ENCODE data around the gene POLR1C. TPM values are rescaled to one million over a fixed set of nuclear protein-coding genes. Genes with fewer than 3 reads are reported as not detected.

Gene POLR1C
- total RNA-seq, 4 donors from 2014 or later, result 9.1 to 30.3 (median 17.6) TPM

DNA sequence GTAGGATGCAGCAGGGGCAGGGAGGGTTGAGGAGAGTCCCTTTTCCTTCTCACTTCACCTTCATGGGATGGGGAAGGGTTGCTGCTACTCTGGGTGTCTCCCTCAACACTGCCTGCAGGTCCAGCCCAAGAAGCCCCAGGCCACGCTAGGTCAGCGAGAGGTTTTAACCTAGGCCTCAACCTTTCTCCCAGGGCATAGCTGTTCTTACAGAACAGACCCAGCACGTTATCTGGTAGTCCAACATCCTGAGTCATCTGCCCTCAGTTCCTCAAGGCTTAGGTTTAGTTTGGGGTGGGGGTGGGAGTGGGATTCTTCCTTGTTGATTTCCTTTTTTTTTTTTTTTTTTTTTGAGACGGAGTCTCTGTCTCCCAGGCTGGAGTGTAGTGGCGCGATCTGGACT lies 22.6 kb upstream of the POLR1C start:
- Histone ChIP-seq H3K27ac (replicated peaks in 1 of 4) (no peak overlapping the region), H3K4me1 (peaks cover 25 to 42% (median 33%) of the 10 kb centered on the region in 4 donors), H3K4me3 (no peak overlapping the region), H3K36me3 (peaks cover 8 to 24% (median 16%) of the 10 kb centered on the region in 4 donors), H3K27me3 (no peaks in the 10 kb centered on the region), H3K9me3 (no peaks in the 10 kb centered on the region)
- WGBS, result 88% methylated on average over 6 of the region's 6 CpGs
- TF ChIP-seq EP300 (IDR thresholded peaks at IDR 0.05) (no peak), POLR2AphosphoS5 (IDR thresholded peaks at IDR 0.05) (no peak), POLR2A (IDR thresholded peaks at IDR 0.05; ENCODE audit: low read depth) (no peak)
- TF ChIP-seq, protein P1, sequence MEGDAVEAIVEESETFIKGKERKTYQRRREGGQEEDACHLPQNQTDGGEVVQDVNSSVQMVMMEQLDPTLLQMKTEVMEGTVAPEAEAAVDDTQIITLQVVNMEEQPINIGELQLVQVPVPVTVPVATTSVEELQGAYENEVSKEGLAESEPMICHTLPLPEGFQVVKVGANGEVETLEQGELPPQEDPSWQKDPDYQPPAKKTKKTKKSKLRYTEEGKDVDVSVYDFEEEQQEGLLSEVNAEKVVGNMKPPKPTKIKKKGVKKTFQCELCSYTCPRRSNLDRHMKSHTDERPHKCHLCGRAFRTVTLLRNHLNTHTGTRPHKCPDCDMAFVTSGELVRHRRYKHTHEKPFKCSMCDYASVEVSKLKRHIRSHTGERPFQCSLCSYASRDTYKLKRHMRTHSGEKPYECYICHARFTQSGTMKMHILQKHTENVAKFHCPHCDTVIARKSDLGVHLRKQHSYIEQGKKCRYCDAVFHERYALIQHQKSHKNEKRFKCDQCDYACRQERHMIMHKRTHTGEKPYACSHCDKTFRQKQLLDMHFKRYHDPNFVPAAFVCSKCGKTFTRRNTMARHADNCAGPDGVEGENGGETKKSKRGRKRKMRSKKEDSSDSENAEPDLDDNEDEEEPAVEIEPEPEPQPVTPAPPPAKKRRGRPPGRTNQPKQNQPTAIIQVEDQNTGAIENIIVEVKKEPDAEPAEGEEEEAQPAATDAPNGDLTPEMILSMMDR (IDR thresholded peaks at IDR 0.05), result no peak
- no peak for DNase-seq (ENCODE audit: extremely low spot score)
- intact Hi-C loops (cut with DNase I), result loop anchor here (10.0 kb wide), 1 partner anchor 130 kb away; the partner anchor contains the start of gene ZNF318

DNA sequence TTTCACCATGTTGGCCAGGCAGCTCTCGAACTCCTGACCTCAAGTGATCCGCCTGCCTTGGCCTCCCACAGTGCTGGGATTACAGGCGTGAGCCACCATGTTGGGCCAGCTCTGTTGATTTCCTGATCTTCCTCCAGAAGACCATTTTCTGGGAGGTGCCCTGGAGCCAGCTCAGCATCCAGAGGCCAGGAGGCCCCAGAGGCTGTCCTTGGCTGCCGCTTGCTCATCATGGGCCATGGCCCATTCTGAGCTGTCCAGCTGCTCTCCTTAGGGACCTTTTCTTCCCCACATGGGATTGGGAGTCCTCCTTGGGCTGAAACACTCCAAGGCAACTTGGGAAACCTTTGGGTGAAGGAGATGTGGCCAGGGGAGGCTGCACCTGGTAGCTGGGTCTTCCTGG lies 22.1 kb upstream of the POLR1C start:
- WGBS, result 85% methylated on average over 2 of the region's 4 CpGs
- no peak for TF ChIP-seq POLR2A (IDR thresholded peaks at IDR 0.05; ENCODE audit: low read depth)
- no peak for TF ChIP-seq EP300 (IDR thresholded peaks at IDR 0.05)
- TF ChIP-seq, protein P1 (IDR thresholded peaks at IDR 0.05), result no peak
- TF ChIP-seq POLR2AphosphoS5 (IDR thresholded peaks at IDR 0.05), result no peak
- peaks cover 12 to 26% (median 18%) of the 10 kb centered on the region in 4 donors for H3K36me3 ChIP-seq
- intact Hi-C loops (cut with DNase I), result loop anchor here (5.0 to 10.0 kb wide), 2 partner anchors 37 to 130 kb away; partner anchors contain the start of genes DLK2 and ZNF318
- DNase-seq (ENCODE audit: extremely low spot score), result no peak
- H3K4me1 ChIP-seq, result peaks cover 30 to 47% (median 35%) of the 10 kb centered on the region in 4 donors
- no peaks in the 10 kb centered on the region for H3K9me3 ChIP-seq
- H3K27me3 ChIP-seq, result no peaks in the 10 kb centered on the region
- no peak overlapping the region for H3K27ac ChIP-seq (replicated peaks in 1 of 4)
- H3K4me3 ChIP-seq, result no peak overlapping the region

DNA sequence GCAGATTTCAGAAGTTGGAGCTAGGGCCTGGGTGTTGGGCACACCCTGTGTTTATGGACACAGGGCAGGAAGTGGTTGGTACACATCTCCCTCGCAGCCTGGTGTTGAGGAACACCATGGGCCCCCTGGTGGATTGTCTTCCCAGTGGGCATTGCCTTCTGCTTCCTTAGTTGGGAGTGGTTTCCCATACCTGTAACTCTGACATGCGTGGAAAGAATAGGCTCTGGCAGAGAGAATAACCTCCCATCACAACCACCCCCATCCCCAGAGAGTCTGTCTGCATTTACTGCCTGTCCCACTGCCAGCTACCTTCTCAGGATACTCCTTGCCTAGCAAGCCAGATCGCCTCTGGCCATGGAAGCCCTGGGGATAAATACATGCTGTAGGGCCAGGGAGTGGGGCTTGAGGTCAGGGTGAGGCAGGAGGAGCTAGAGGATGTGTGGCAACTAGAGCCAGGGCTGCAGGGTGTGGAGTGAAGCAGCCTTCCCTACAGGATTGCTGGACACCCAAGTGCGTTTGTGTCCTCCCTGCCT lies 21.4 kb upstream of the POLR1C start:
- H3K27ac ChIP-seq (replicated peaks in 1 of 4), result no peak overlapping the region
- peaks cover 30 to 54% (median 42%) of the 10 kb centered on the region in 4 donors for H3K4me1 ChIP-seq
- TF ChIP-seq, protein P1 (IDR thresholded peaks at IDR 0.05), result no peak
- TF ChIP-seq POLR2A (IDR thresholded peaks at IDR 0.05; ENCODE audit: low read depth) (no peak), EP300 (IDR thresholded peaks at IDR 0.05) (no peak), POLR2AphosphoS5 (IDR thresholded peaks at IDR 0.05) (no peak)
- no peak overlapping the region for H3K4me3 ChIP-seq
- H3K36me3 ChIP-seq, result peaks cover 19 to 31% (median 25%) of the 10 kb centered on the region in 4 donors
- no peak for DNase-seq (ENCODE audit: extremely low spot score)
- no peaks in the 10 kb centered on the region for H3K27me3 ChIP-seq
- intact Hi-C loops (cut with DNase I), result loop anchor here (5.0 to 10.0 kb wide), 2 partner anchors 38 to 131 kb away; partner anchors contain the start of genes DLK2 and ZNF318
- H3K9me3 ChIP-seq, result no peaks in the 10 kb centered on the region
- WGBS, result 82% methylated on average over 3 of the region's 4 CpGs

DNA sequence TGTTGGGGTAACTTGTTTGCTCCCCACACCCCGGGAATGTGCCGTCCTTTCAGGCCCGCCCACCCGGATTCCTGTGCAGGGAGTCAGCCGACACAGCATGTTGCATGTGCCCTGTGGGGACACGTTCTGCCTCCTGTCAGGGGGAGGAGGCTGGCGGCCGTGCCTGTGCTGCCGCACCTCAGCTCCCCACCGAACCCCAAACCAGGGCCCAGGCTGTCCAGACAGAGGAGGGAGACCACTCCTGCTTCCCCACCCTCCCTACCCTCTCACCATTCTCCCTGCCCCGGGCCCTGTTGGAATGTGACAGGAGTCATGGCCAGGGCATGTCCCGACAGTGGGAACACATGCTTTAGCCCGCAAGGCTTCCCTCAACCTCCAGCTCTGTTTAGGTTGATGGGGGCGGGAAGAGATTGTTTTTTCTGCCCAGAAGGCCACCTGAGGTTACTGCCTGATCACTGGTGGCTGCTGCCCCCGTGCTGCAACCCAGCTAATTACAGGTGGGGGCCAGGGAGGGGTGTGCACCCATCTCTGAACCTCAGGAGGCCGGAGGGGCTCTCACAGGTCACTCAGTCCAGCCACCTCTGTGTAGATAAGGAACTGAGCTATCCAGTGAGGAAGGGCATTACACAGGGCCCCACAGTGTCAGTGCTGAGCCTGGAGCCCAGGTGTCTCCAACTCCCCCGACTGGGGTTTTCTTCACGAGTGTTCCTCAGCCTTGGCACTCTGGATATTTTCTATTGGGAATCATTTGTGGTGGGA lies 20.3 kb upstream of the POLR1C start:
- Histone ChIP-seq H3K4me3 (no peak overlapping the region), H3K27ac (replicated peaks in 1 of 4) (no peak overlapping the region), H3K9me3 (no peaks in the 10 kb centered on the region), H3K4me1 (peaks cover 30 to 54% (median 46%) of the 10 kb centered on the region in 4 donors), H3K36me3 (peaks cover 27 to 42% (median 36%) of the 10 kb centered on the region in 4 donors), H3K27me3 (no peaks in the 10 kb centered on the region)
- TF ChIP-seq, protein P1 (IDR thresholded peaks at IDR 0.05), result peak; percentile 38 to 66 (median 60)
- no peak for TF ChIP-seq POLR2AphosphoS5 (IDR thresholded peaks at IDR 0.05)
- no peak for DNase-seq (ENCODE audit: extremely low spot score)
- intact Hi-C loops (cut with DNase I), result loop anchor here (5.0 to 10.0 kb wide), 2 partner anchors 39 to 132 kb away; partner anchors contain the start of genes DLK2 and ZNF318
- 51% methylated on average over 6 of the region's 18 CpGs for WGBS

All from esophagus muscularis mucosa (tissue), 4 donors.